ENCODE measurements around the gene NDUFAF7. TPM values are rescaled to one million over a fixed set of nuclear protein-coding genes. Genes with fewer than 3 reads are reported as not detected.
A peak's percentile ranks its signal among the peaks of the same experiment; 100 is the strongest.
"Not testable (repeated sequence)": the region's sequence is repeated elsewhere in the genome, so short reads cannot be mapped to it uniquely, and the experiment has no call there.

NDUFAF7 gene
- total RNA-seq, 1 donor, result 11.1 TPM

DNA sequence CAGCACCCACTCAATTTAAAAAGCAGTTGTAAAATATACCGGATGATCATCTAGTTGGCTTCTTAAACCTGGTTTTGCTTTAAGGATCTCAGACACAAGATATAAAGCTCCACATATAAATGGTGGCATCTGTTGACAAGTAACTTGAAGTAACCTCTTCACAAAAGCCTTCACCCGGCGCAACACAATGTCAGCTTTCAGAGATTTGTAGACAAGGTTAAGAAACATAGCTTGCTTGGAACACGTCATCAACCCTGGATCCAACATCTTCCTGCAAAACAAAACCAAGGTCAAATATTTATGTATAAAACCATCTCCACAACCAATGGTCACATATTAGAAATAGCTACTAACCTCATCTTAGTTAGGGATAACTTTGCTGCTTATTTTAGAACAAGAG, 8.3 kb upstream of the NDUFAF7 start:
- H3K4me3 ChIP-seq (ENCODE audit: low read depth, low read length), result no peak overlapping the region
- no peak for DNase-seq (ENCODE audit: low read depth)
- TF ChIP-seq CTCF (IDR thresholded peaks at IDR 0.05; ENCODE audit: insufficient read depth, low read length), result no peak

- H3K4me3 ChIP-seq (ENCODE audit: low read depth, low read length), result no peak overlapping the region
- no peak for TF ChIP-seq CTCF (IDR thresholded peaks at IDR 0.05; ENCODE audit: insufficient read depth, low read length)
- DNase-seq (ENCODE audit: low read depth), result no peak
These were observed 7.4 kb upstream of the NDUFAF7 start for GRCh38 chr2:37224063-37224462.

DNA sequence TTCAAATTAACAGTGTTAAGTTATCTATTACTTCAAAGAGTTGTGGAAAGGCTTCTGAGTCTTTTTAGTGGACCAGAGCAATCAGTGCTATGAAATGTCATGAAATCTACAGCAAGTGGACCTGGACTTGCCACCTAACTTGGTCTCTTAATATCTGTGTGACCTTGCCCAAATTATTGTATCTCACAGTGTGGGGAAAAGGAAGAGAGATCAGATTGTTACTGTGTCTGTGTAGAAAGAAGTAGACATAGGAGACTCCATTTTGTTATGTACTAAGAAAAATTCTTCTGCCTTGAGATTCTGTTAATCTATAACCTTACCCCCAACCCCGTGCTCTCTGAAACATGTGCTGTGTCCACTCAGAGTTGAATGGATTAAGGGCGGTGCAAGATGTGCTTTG, 6.3 kb upstream of the NDUFAF7 start:
- not testable (repeated sequence) for DNase-seq (ENCODE audit: low read depth); H3K4me3 ChIP-seq (ENCODE audit: low read depth, low read length)

- no peak for DNase-seq (ENCODE audit: low read depth)
- no peak overlapping the region for H3K4me3 ChIP-seq (ENCODE audit: low read depth, low read length)
- TF ChIP-seq CTCF (IDR thresholded peaks at IDR 0.05; ENCODE audit: insufficient read depth, low read length), result no peak
These were observed 4.6 kb upstream of the NDUFAF7 start for GRCh38 chr2:37226863-37227262.

DNA sequence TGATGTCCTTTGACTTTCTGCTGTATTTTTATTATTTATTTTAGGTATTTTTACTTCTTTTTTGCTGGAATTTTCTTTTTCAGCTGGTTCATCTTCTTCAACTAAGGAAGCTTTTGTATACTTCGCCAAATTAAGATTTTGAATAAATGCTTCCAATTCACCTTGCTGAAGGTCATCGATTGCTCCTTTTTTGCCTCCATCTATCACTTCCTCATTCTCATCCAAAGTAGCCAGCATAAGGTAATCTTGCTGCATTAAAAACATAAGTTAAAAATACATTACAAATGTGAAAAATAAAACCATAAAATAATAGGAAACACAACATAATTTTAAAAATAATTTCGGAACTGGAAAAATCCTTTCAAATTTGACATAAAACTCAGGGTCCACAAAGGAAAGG, 2.7 kb upstream of the NDUFAF7 start:
- no peak overlapping the region for H3K4me3 ChIP-seq (ENCODE audit: low read depth, low read length)
- DNase-seq (ENCODE audit: low read depth), result no peak

DNA sequence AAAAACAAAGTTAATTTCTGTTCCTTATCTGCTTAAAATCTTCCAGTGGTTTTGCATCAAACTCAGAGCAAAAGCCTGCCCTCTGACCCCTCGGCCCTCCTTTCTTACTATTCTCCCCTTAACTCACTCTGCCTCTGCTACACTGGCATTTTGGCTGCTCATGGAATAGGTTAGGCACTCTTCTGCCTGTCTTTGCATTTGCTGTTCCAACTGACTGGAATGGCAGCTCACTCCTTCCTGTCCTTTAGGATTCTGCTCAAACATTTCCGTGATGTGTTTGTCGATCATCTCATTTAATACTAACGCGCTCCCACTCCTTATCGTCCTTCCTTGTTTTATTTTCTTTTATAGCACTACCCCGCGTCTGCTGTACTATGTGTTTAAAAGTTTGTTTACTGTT, 877 bp upstream of the NDUFAF7 start:
- TF ChIP-seq CTCF (IDR thresholded peaks at IDR 0.05; ENCODE audit: insufficient read depth, low read length), result no peak
- DNase-seq (ENCODE audit: low read depth), result peak; percentile 6
- H3K4me3 ChIP-seq (ENCODE audit: low read depth, low read length), result peak overlapping the region; percentile 98

More for the DNA sequence above, 2.7 kb upstream of the NDUFAF7 start:
- TF ChIP-seq CTCF (IDR thresholded peaks at IDR 0.05; ENCODE audit: insufficient read depth, low read length), result no peak

- no peak for TF ChIP-seq CTCF (IDR thresholded peaks at IDR 0.05; ENCODE audit: insufficient read depth, low read length)
- DNase-seq (ENCODE audit: low read depth), result peak; percentile 40
- H3K4me3 ChIP-seq (ENCODE audit: low read depth, low read length), result peak overlapping the region; percentile 98
These were observed 874 bp downstream of the NDUFAF7 start for GRCh38 chr2:37232131-37232933.

Measured in fibroblast of the aortic adventitia (primary cell).